ENCODE results near the gene SLC38A10.

SLC38A10 gene

GRCh38 chr17:81200201-81200600 is 94.9 kb downstream of the SLC38A10 start:
- no peak for DNase-seq

DNA sequence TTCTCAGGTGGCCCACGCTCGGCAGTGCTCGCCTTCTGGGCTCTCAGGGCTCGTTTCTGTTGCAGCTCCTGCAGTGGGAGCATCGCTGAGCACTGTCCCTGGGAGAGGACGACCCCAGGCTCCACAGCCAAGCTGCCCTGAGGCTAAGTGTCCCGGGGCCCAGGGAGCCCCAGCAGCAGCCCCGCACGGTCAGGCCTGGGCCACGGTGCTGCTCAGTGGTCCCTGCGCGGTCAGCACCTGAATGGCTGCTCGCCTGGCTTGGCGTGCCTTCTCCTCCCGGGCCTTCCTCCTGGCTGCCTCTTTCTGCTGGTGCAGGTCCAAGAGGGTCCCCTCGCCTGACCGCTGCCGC is 95.7 kb downstream of the SLC38A10 start:
- no peak for DNase-seq

DNA sequence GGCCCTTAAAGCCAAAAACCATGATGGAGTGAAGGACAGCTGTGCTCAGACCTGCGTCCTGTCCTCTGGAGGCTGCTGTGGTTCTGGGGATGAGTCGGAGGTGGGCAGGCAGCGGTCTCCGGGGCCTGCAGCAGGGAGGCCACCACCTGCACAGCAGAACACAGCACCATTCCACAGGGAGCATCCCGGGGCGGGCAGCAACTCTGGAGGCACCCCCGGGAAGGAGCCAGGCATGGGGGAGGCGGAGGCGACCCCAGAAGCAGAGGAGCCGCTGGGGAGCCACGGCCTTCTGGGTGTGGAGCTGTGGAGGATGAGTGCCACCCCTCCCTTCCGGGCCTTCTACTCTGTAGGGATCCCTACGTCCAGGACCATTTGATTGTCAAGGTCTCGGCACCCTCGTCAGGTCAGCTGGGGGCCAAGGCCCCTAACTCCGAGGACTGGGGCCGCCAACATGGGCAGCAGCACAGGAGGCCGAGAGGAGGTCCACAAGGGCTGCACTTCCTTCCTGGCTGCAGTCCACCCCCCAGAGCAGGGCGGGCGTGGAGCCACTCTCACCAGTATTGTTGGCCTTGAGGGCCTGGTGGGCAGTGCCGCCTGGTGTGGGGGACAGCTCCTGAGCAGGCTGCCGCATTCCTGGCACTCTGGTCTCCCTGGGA is 96.2 kb downstream of the SLC38A10 start:
- DNase-seq: no peak

DNA sequence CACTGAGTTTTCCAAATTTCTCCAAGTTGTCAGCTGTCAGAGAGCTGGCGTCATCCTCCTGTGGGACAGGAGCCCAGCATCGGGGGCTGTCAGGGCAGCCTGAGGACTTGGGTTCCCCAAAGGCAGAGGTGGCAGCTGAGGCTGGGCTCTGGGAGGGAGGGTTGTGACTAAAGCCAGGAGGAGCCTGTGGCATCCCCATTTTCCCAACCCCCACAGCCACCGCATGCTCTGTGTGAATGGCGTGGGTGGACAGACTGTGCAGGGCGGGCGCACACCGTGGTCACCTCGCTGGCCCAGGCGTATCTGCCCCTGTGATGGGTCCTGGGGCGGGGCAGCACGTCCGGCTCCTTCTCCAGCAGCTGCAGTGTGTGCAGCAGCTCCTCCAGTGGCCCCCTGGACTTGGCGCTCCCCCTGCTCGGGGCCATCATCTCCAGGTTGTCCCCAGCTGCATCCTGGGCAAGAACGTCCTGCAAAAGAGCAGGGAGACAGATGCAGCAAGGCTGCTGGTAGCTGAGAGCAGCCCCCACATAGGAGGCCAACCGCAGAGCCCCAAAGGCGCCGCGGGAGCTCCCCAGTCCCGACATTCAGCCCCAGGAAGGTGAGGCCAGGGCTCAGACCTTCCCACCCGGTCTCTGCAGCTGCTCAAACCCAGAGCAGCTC is 97.1 kb downstream of the SLC38A10 start:
- DNase-seq: no peak

DNA sequence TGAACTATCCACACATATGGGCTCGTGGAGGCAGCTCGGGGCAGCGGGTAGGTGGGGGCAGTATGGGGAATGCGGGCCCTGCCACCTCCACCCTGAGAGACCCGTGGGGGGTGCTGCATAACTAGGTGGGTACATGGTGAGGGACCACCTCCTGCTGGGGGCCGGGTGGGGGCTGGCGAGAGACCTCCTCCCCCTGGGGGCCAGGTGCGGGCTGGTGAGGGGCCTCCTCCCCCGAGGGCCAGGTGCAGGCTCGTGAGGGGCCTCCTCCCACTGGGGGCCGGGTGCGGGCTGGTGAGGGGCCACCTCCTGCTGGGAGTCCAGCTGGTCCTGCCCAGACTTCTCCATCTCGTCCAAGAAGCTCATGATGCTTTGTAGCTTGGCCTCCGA is 97.7 kb downstream of the SLC38A10 start:
- DNase-seq: no peak

- no peak for DNase-seq
Measured at GRCh38 chr17:81196505-81197408, 98.3 kb downstream of the SLC38A10 start.

DNA sequence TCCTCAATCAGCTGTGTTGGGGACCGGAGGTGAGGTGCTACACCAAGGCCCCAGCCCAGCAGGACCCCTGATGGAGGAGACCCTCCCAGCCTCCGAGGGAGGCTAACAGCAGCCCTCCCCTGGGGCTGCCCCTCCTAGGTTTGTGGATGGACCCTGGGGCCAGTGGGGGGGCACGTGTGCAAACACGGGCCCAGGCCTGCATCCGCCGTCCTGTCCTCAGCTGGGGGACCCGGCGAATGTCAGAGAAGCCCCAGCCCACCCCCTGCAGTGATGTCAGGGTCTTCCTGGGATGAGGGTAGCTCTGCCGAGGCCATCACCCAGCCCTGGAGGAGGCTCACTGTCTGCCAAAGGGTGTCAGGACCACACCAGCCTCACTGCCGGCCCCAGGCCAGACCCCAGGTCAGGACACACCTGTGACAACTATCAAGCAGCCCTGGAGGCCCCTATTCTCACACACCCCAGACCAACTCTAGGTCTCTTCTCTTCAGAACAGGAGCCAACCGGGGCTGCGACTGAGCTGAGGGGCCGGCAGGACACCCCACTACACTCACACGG is 99.1 kb downstream of the SLC38A10 start:
- no peak for DNase-seq
